HFFc6 (cell line): ENCODE measurements around the gene ZNF43. TPM values are rescaled to one million over a fixed set of nuclear protein-coding genes. Genes with fewer than 3 reads are reported as not detected.

ENCODE experiments used
- DNase-seq: peaks from one replicate; pipeline ENCODE4 v3.0.0-alpha.2; 2018
- H3K27ac Mint-ChIP-seq: 2 replicates; pipeline ENCODE4 v1.8.0; 2020; ENCODE audit warnings: mild to moderate bottlenecking, mixed read lengths
- H3K27me3 Mint-ChIP-seq: 2 replicates; pipeline ENCODE4 v1.8.0; 2021; ENCODE audit warnings: mild to moderate bottlenecking, moderate library complexity, mixed read lengths; ENCODE audit not compliant: insufficient read depth
- H3K36me3 Mint-ChIP-seq: 2 replicates; pipeline ENCODE4 v1.8.0; 2021; ENCODE audit warnings: low read depth, mixed read lengths
- H3K4me1 Mint-ChIP-seq: 2 replicates; pipeline ENCODE4 v1.8.0; 2020; ENCODE audit warnings: low read depth, mixed read lengths
- H3K4me3 Mint-ChIP-seq: 2 replicates; pipeline ENCODE4 v1.8.0; 2020; ENCODE audit warnings: mild to moderate bottlenecking, moderate library complexity, mixed read lengths
- H3K9me3 Mint-ChIP-seq: 2 replicates; pipeline ENCODE4 v1.8.0; 2020; ENCODE audit warnings: mild to moderate bottlenecking, mixed read lengths
- total RNA-seq, 6 experiments: library from RNA; stranded (reverse); fragmentation: NEBNext Ultra II Directional; extraction: Animal tissue kit (Norgen Biotek cat#: 25700); gene quantifications; 2 replicates in 1 of 6; 3 replicates in 5 of 6; pipeline ENCODE4 v1.2.3, GENCODE V29; 2021
- TF ChIP-seq, protein P1 (sequence below): fragments of 200-600 bp; sonication (generic); IDR thresholded peaks from 2 replicates; pipeline ENCODE4 v1.5.0; 2021; ENCODE audit warnings: antibody characterized with exemption, mild to moderate bottlenecking

Gene ZNF43
- total RNA-seq, 6 experiments from 2014 or later = 3.5 to 4.4 (median 3.9) TPM

DNA sequence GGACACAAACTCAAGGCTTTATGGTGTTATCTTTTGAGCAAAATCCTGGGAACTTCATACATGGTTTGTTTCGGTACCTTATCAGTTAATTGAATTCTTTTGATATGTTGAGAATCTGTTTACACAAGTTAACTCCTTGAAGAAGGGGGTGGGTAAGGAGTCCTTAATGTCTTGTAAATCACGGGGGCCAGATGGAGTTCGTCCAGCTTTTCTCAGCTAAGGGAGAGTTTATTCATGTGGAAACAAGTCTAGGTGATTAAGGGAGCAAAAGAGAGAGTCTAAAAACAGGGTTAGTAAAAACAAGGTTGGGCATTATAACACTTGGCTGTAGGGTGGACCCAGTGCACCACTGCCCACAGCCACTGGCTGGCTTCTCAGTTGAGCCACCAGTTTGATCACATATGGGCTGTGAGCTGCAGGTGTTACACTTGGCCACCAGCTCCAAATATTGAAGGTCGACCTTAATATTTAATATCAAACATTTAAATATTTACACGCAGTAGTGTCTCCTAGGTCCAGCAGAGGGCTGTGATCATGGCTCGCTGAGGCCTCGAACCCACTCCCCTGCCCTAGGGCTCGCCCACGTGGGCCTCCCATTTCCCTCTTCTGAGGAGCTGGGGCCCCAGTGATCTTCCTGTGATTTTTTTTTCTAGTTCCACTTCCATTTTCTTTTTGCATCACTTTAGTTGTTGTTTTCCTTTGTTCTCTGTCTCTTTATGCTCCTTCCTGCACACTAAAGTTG lies 21.0 kb upstream of the ZNF43 start:
- no peaks in the 10 kb centered on the region for H3K36me3 Mint-ChIP-seq
- no peak overlapping the region for H3K27ac Mint-ChIP-seq
- H3K27me3 Mint-ChIP-seq = no peaks in the 10 kb centered on the region; the same call in 1 of the 2 replicates
- H3K4me3 Mint-ChIP-seq = no peak overlapping the region
- DNase-seq = no peak
- H3K9me3 Mint-ChIP-seq = peaks cover 33% of the 10 kb centered on the region
- H3K4me1 Mint-ChIP-seq = peaks cover 5% of the 10 kb centered on the region; the same call in 1 of the 2 replicates
- TF ChIP-seq, protein P1, sequence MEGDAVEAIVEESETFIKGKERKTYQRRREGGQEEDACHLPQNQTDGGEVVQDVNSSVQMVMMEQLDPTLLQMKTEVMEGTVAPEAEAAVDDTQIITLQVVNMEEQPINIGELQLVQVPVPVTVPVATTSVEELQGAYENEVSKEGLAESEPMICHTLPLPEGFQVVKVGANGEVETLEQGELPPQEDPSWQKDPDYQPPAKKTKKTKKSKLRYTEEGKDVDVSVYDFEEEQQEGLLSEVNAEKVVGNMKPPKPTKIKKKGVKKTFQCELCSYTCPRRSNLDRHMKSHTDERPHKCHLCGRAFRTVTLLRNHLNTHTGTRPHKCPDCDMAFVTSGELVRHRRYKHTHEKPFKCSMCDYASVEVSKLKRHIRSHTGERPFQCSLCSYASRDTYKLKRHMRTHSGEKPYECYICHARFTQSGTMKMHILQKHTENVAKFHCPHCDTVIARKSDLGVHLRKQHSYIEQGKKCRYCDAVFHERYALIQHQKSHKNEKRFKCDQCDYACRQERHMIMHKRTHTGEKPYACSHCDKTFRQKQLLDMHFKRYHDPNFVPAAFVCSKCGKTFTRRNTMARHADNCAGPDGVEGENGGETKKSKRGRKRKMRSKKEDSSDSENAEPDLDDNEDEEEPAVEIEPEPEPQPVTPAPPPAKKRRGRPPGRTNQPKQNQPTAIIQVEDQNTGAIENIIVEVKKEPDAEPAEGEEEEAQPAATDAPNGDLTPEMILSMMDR = no peak

DNA sequence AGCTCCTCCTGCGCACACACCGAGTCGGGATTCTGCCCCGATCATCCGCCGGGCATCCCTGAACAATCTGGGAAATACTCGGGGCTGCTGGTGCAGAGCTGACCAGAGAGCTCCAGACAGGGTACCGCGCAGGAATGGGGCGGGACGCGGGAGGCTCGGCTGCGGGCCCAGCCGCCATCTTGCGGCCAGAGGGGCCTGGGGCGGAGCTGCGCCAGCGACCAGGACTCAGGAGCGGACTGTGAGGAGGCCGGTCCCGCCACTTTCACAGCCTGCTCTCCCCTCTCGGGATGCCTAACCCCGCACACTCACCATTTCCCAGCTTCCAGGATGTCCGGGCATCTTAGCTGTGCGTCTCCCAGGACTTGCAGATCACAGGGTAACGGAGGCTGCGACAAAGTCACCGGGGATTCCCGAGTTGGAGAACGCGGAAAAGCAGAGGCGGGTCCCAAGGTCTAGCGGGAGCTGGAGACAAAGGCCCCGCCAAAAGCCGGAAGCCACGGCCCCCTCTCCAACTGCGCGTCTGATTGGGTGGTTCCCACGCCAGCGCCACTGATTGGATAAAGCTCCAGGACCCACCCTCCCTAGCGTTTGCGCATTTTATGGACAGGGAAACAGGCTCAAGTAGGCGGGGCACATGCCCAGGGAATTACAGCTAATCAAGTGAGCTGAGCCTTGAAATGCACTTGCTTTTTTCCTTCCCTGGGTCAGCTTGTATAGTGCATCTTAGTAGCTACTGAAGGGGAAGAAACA lies 15.8 kb upstream of the ZNF43 start:
- Mint-ChIP-seq H3K36me3 (peaks cover 16% of the 10 kb centered on the region), H3K4me1 (peaks cover 5% of the 10 kb centered on the region; the same call in 1 of the 2 replicates), H3K9me3 (peaks cover 35% of the 10 kb centered on the region), H3K4me3 (peak overlapping the region; percentile 89), H3K27ac (peak overlapping the region; percentile 75), H3K27me3 (no peaks in the 10 kb centered on the region; the same call in 1 of the 2 replicates)
- TF ChIP-seq, protein P1 = no peak
- peak; percentile 78 for DNase-seq

DNA sequence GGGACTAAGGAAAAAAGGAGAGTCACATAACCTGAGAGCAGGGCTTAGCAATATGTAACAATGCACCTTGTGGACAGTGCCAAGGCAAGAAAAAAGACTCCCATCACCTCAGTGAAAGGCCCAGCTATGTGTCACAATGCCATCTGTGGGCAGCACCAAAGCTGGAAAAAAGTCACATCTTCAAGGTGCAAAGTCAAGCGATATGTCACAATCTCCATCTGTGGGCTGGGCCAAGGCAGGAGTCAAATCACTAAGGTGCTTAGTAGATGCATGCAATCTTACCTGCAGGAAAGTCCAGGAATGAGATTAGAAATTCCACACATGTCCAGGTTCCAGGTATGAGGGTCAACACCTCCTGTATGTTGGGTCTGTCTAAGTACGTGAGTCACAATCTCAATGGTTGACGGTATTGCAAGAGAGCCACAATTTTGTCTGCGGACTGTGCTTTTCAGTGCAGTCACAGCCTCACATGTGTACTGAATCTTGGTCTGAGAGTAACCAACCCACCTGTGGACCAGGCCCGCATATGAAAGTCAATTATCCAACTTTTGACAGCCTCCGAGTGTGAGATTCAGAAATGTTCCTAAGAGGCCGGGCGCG lies 14.8 kb upstream of the ZNF43 start:
- Mint-ChIP-seq H3K27ac (no peak overlapping the region), H3K27me3 (no peaks in the 10 kb centered on the region; the same call in 1 of the 2 replicates), H3K36me3 (peaks cover 23% of the 10 kb centered on the region), H3K4me3 (peak overlapping the region; percentile 89), H3K9me3 (peaks cover 38% of the 10 kb centered on the region), H3K4me1 (peaks cover 5% of the 10 kb centered on the region; the same call in 1 of the 2 replicates)
- no peak for DNase-seq
- TF ChIP-seq, protein P1 = no peak

DNA sequence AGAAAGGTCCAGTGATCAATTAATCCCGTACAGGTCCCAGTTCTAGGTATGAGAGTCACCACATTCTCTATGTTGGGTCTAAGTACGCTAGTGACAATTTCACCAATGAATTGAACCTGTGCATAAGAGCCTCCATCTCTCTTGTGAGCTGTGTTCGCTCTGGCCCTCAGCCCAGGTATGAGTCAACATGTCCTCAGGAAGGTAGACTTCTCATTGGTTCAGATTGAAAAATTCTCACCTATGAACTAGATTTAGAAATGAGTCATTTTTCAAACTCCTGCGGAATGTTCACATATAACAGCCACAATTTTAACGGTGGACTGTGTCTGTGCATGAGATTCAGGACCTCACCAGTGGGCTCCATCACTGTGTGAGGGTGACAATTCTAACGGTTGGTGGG lies 12.7 kb upstream of the ZNF43 start:
- Mint-ChIP-seq H3K36me3 (peaks cover 33% of the 10 kb centered on the region), H3K27ac (no peak overlapping the region), H3K4me3 (no peak overlapping the region), H3K27me3 (no peaks in the 10 kb centered on the region; the same call in 1 of the 2 replicates), H3K9me3 (peaks cover 36% of the 10 kb centered on the region), H3K4me1 (peaks cover 5% of the 10 kb centered on the region; the same call in 1 of the 2 replicates)
- no peak for DNase-seq
- TF ChIP-seq, protein P1 = no peak

DNA sequence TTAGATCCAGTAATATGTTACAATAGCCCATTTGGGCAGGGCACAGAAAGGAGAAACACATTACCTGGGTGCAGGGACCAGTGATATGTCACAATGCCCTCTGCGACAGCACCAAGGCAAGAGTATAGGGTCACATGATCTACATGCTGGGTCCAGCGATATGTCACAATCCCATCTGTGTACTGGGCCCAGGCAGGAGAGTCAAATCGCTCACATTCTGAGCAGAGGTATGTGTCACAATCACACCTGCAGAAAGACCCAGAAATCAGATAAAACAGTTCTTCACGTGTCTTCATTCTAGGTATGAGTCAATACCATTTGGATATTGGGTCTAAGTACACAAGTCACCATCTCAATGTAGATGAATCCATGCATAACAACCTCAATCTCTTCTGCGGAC lies 7.1 kb upstream of the ZNF43 start:
- no peak overlapping the region for H3K27ac Mint-ChIP-seq
- H3K4me3 Mint-ChIP-seq = no peak overlapping the region
- peaks cover 65% of the 10 kb centered on the region for H3K36me3 Mint-ChIP-seq
- H3K9me3 Mint-ChIP-seq = peaks cover 21% of the 10 kb centered on the region
- H3K4me1 Mint-ChIP-seq = no peaks in the 10 kb centered on the region
- DNase-seq = no peak
- TF ChIP-seq, protein P1 = no peak
- H3K27me3 Mint-ChIP-seq = no peaks in the 10 kb centered on the region
